ENCODE measurements around the gene MAGI1.

DNA sequence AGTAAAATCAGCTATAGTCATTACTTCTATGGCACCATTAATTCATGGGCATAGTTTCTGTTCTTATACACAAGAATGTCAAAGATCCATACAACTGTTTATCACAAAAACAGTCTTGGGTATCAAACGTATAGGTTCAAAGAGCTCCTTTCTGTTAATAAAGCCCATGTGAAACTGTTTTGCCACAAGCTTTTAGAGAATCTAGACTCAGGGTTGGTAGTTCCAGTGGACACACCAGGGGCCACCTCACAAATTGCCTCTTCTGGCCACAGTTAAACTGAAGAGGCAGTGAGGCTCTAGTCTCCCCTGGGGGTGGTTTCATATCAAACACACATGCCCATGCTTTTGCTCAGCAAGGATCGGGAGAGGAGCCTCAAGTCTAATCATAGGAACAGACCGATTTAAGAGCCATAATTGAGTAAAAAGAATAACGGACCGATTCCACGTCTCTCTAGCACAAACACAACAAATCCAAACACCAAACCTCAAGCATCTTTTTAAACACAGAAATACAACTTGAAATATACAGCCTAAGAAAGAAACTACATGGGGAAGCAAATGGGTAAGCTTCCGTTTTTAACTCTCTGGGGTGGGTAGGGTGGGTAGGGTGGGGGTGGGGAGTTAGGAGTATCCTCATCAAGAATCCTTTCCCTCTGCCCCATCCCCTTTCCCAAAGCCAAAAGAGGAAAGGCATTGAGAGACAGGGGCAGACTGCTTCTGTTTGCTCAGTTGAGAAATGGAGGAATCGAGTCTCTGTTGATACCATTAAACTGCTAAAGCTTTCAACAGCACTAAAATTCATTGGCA lies 443.3 kb downstream of the MAGI1 start:
- TF ChIP-seq CTCF (conservative IDR thresholded peaks at IDR 0.05; ENCODE audit: low read length) (no peak), EZH2phosphoT487 (IDR thresholded peaks at IDR 0.05; ENCODE audit: borderline replicate concordance) (no peak)

All from Loucy (cell line).